GM12801 (cell line): ENCODE data around the gene ADCY10.

Source experiments
- CTCF ChIP-seq: IDR thresholded peaks from one replicate; pipeline ENCODE4 v1.5.1; 2011; ENCODE audit warnings: control low read depth; ENCODE audit not compliant: insufficient read length; ENCODE audit errors: extremely low read depth

ADCY10 gene

GRCh38 chr1:167798952-167799351 is 115.0 kb downstream of the ADCY10 start:
- TF ChIP-seq CTCF: no peak

GRCh38 chr1:167797015-167797414 is 116.9 kb downstream of the ADCY10 start:
- TF ChIP-seq CTCF: no peak

GRCh38 chr1:167795810-167796740 is 117.9 kb downstream of the ADCY10 start:
- no peak for TF ChIP-seq CTCF

DNA sequence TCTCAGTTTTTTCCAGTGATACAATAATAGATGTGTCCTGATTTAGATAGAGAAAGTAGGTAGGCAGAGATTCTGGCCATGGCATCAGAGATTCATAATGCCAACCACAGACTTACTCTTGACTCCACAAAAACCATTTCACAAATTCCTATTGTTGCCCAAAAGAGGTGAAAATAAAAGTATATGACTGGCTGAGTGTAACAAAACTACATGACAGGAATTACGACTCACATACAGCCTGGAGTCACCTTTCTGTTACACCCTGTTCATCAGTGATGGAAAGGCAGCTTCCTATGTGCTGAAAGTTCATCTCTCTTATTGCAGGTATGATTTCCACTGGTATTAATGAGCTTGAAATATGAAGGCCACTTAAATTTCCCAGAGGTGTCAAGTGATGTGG is 119.9 kb downstream of the ADCY10 start:
- TF ChIP-seq CTCF: no peak

DNA sequence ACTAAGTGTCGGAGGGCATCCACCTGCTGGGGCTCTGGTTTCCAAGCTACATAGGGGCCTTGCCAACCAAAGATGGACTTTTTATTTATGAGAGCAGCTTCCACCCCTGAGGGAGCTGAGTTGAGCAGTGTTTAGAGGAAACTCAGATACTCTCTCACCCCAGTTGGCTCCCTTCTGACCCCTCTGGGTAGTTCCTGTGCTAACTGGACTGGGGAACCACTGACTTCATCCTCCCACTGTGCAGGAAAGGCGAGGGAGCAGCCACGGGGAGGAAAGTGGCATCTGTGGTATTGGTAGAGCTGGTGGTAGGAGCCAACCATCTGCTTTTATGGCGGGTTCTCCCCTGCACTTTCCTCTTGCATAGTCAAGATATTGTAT is 121.8 kb downstream of the ADCY10 start:
- no peak for TF ChIP-seq CTCF

DNA sequence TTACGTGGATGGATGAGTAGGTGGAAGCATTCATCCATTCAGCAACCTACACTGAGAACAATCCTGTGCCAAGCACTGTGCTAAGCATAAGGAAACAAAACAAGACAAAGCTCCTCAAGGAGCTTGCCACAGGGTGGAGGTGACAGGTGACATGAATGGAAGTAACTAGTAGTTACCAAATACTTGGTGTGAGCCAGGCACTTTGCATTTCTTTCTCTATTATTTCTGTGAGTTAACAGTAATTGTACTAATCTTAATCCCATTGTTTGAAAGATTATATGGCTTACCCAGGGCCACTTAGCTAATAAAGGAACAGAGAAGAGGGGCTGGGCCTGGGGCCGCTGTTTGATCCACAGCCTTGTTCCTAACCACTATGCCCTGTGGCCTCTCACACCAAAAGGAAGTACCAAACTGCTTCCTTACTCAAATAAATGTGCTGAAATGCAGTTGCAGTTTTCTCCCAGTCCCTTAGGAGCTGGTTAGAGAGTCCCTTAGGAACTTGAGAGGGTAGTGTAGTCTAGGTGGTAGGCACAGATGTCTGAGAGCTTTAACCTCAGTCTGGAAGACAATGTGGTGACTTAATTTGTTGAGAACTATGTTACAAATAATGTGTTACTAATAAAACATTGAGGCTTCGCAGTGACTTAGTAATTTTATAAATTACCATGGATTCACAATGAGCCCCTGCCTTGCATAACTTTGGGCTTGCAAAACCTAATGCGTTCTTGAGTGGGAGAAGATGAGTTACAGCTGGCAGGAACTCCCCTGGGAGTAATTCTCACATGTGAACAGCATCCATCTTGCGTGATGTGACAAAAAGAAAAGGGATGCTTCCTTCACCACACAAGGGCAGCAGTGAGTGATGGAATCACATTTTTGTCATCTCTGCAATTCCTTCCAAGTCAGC is 122.4 kb downstream of the ADCY10 start:
- no peak for TF ChIP-seq CTCF

DNA sequence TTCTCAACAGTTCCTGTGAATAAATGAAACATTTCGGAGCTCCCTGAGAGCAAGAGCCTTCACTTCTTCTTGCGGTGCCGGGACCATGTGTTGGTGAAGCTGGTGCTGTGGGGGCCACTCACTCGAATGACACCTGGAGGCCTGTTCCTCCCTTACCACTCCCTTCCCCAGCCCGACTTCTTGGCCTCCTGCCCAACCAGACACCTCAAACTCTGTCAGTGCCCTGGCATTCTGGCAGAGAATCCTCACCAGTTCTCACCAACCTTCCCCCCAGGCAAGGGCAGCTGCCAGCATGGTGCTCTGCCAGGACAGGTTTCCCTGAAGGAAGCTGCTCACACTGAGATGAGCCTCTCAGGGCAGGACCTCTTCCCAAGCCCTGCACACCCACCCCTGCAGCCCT is 123.8 kb downstream of the ADCY10 start:
- TF ChIP-seq CTCF: no peak
